Coronary artery (tissue), 2 donors: Measurements from ENCODE around the gene B3GAT3.
A peak's percentile ranks its signal among the peaks of the same experiment; 100 is the strongest.

Experiments
- DNase-seq: peaks from one replicate; pipeline ENCODE4 v3.0.0-alpha.2; 2017; ENCODE audit warnings: low spot score
- H3K27ac ChIP-seq, 2 donors: fragments of 200-600 bp; sonication (generic); one replicate each; pipeline ENCODE4 v1.5.1; 2016 to 2019
- H3K4me3 ChIP-seq: fragments of 200-600 bp; sonication (generic); 2 replicates; pipeline ENCODE4 v1.5.1; 2016; ENCODE audit warnings: mild to moderate bottlenecking, moderate library complexity
- TF ChIP-seq, protein P1 (sequence below): fragments of 200-600 bp; sonication (generic); IDR thresholded peaks from one replicate; pipeline ENCODE4 v1.5.1; 2019; ENCODE audit warnings: antibody characterized with exemption

Gene B3GAT3

DNA sequence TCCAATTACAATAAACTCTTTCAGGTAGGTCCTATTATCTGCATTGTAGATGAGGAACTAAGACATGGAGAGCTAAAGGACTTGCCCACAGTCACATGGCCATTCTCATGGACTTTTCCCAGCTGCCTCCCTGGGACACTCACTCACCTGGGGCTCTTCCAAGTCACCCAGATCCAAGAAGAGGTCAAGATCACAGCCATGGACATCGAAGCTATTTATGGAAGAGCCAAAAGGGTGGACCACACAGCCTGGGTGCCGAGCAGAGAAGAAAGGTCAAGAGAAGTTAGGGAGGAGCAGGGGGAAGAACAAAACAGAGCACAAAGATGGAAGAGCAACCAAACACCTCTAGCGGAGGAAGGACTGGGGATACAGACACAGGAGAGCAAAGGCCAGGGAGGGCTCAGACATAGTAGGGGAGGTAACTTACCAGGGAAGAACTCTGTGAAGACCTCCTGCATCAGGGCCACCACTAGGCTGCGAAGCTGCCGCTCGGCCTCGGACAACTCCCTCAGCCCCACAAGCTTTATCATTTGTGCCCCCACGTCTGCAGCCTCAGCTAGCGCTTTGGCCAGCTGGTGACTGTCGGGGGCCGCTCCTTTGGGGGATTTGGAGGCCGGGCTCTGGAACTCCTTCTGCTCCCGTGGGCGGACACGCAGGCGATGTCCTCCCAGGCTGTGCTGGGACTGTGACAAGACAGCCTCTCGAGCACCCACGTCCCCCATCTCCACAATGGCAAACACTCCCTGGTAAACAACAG, 40.6 kb downstream of the B3GAT3 start:
- no peak for DNase-seq
- no peak overlapping the region for H3K27ac ChIP-seq
- H3K4me3 ChIP-seq, result no peak overlapping the region
- TF ChIP-seq, protein P1, sequence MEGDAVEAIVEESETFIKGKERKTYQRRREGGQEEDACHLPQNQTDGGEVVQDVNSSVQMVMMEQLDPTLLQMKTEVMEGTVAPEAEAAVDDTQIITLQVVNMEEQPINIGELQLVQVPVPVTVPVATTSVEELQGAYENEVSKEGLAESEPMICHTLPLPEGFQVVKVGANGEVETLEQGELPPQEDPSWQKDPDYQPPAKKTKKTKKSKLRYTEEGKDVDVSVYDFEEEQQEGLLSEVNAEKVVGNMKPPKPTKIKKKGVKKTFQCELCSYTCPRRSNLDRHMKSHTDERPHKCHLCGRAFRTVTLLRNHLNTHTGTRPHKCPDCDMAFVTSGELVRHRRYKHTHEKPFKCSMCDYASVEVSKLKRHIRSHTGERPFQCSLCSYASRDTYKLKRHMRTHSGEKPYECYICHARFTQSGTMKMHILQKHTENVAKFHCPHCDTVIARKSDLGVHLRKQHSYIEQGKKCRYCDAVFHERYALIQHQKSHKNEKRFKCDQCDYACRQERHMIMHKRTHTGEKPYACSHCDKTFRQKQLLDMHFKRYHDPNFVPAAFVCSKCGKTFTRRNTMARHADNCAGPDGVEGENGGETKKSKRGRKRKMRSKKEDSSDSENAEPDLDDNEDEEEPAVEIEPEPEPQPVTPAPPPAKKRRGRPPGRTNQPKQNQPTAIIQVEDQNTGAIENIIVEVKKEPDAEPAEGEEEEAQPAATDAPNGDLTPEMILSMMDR, result no peak

DNA sequence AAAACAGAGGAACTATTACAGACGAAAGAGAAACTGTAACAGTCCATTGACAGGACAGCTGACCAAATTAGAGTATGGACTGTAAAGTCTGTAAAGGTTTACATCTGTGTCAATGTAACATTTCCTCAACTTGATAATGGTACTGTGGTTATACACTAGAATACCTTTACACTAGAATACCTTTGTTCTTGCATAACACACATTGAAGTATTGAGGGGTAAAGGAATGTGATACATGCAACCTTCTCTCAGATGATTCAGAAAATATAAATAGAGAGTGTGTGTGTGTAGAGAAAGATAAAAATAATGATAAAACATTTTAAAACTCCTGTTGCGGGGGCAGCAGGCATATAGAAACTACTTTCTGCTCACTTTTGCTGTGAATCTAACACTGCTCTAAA, 42.5 kb downstream of the B3GAT3 start:
- no peak for DNase-seq

DNA sequence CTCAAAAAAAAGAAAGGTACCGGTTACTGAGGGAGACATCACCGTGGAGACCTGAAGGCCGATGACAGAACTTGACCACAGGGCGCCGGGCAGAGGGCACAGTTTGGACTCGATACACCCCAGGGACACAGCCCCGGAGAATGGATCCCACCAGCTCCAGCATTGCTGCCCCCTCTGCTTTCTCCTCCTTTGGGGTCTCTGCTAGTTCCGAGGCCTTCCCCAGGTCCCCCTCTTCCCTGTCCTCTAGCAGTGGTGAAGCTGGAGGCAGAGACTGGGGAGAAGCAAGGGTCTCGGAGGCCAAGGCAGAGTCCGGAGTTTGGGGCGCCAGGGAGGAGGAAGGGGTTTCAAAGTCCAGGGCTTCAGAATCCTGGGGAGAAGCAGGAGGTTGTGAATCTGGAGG, 43.2 kb downstream of the B3GAT3 start:
- TF ChIP-seq, protein P1, result no peak
- DNase-seq, result no peak
- peak overlapping the region in 1 of 2 donors; percentile 2 for H3K27ac ChIP-seq
- H3K4me3 ChIP-seq, result no peak overlapping the region

More for the DNA sequence above, 42.5 kb downstream of the B3GAT3 start:
- no peak overlapping the region for H3K4me3 ChIP-seq
- TF ChIP-seq, protein P1, result no peak
- no peak overlapping the region for H3K27ac ChIP-seq

DNA sequence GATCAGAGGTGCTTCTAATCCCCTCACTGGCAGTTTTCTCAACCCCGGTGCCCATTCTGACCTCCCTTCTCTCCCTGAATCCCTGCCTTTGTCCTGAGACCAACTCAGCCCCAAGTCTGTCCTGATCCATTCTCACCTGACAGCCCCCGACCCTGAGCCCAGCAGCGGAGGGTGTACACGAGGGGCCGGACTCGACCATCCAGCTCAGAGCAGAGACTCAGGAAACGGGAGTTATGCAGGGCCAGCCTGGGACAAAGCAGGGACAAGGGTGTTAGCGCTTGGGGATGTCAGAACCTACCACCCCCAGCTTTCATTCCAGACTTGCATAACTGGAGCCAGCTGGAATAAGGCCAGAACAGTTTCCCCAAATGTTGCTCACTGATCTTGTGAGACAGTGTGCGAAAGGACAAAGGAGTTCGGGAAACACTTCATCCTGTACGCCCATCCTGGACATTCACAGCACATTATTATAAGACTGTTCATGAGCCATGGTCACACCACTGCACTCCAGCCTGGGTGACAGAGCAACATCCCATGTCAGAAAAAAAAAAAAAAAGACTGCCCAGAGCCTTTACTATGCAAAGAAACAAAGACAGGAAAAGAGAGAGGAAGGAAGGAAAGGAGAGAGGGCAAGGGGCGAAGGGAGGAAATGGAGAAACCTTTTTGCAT, 44.6 kb downstream of the B3GAT3 start:
- no peak for DNase-seq
- TF ChIP-seq, protein P1, result no peak
- peak overlapping the region in 1 of 2 donors; percentile 91 for H3K27ac ChIP-seq
- H3K4me3 ChIP-seq, result no peak overlapping the region

DNA sequence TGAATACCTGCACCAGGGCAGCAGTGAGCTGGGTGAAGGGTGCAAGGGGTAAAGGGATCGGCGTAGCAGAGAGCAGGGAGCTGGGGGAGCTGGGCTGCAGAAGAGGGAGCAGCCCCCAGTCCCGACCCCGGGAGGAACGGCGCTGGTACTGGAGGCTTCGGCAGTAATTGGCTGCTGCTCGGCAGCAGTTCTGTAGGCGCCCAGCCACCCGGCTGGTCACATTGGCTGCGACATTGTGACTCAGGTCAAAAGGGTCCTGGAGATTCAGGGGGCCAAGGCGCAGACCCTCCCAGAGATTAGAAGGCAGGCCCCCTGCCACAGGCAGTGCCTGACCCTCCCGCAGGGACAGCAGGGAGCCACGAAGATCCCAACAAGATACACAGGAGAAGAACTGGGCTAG, 45.9 kb downstream of the B3GAT3 start:
- TF ChIP-seq, protein P1, result no peak
- Histone ChIP-seq H3K4me3 (peak overlapping the region; percentile 80), H3K27ac (peak overlapping the region in 1 of 2 donors; percentile 91)
- DNase-seq, result no peak

DNA sequence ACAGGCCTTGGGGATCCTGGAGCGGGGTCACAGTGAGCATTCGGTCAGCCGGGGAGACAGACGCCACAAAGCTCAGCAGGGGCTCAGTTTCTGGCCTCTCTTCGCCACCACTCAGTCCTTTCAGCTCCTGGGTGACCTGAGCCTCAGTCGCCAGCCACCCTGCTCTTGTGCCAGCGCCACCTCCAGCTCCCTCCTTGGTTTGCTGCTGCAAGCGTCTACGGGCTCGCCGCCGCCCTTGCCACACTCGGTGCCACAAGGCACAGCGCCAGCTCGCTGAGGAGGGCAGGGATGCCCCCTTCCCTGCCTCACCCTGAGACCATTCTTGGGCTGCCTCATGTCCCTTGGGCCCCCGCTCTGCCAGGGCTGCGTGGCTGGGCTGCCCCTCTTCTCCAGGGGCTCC, 46.6 kb downstream of the B3GAT3 start:
- H3K27ac ChIP-seq, result peak overlapping the region; percentile 83 to 91
- TF ChIP-seq, protein P1, result no peak
- no peak for DNase-seq
- H3K4me3 ChIP-seq, result peak overlapping the region; percentile 80
